Pancreas (tissue), 10 donors: ENCODE results near the gene ETV3. TPM values are rescaled to one million over a fixed set of nuclear protein-coding genes. Genes with fewer than 3 reads are reported as not detected.
"Not testable (repeated sequence)": the region's sequence is repeated elsewhere in the genome, so short reads cannot be mapped to it uniquely, and the experiment has no call there.

Experiments used
- ATAC-seq, 4 donors: fragments of 200-7000 bp; cut with Tn5 transposase; one replicate each; pipeline versions ENCODE4 v1.8.0 to v1.9.1; 2020; ENCODE audit warnings: mild to moderate bottlenecking in 4 of 4, moderate library complexity in 4 of 4
- DNase-seq, 6 donors: peaks; one replicate each; pipeline ENCODE4 v3.0.0-alpha.2; 2020
- FAIRE-seq: peaks from 2 replicates; lab custom pipeline; 2012; peaks lifted over from hg19 to GRCh38; lab: Jason Lieb, UNC
- H3K27ac ChIP-seq, 4 donors: fragments of 200-600 bp; sonication (generic); 1 replicate in 3 of 4; 2 replicates in 1 of 4; pipeline versions ENCODE4 v1.5.0 to v1.8.0; 2020
- H3K27me3 ChIP-seq, 4 donors: fragments of 200-600 bp; one replicate each; pipeline ENCODE4 v1.8.0; 2021
- H3K36me3 ChIP-seq, 3 donors: fragments of 200-600 bp; sonication (generic) in 1 of 3; one replicate each; pipeline versions ENCODE4 v1.5.0 to v1.8.0; 2020 to 2021
- H3K4me1 ChIP-seq, 3 donors: fragments of 200-600 bp; one replicate each; pipeline ENCODE4 v1.8.0; 2021
- H3K4me3 ChIP-seq, 4 donors: fragments of 200-600 bp; sonication (generic) in 2 of 4; one replicate each; pipeline versions ENCODE4 v1.5.0 to v1.8.0; 2020 to 2021
- H3K9me3 ChIP-seq, 4 donors: fragments of 200-600 bp; one replicate each; pipeline ENCODE4 v1.8.0; 2021
- WGBS, 2 donors: extraction: QIAGEN DNeasy Blood & Tissue Kit; methylation state at CpG; one replicate each; pipeline ENCODE4 v1.1.7; 2013; 5-methylcytosine and 5-hydroxymethylcytosine counted together
- intact Hi-C, 3 donors: fragments of 100-400 bp; cut with DNase I; formaldehyde crosslinking; loops; one replicate each; pipeline versions ENCODE4 v1.11.1 to v1.14.2; 2022
- polyA plus RNA-seq, 2 donors: library from polyadenylated mRNA; stranded (reverse); fragments of 200-250 nt; gene quantifications; one replicate each; pipeline ENCODE4 v1.2.3, GENCODE V29; 2013
- total RNA-seq, 6 donors: library from RNA; stranded (reverse); fragmentation: NEBNext Ultra II Directional in 4 of 6; extraction: Animal tissue kit (Norgen Biotek cat#: 25700) in 4 of 6; gene quantifications; one replicate each; pipeline versions ENCODE4 v1.2.1 to v1.2.4, GENCODE V29; 2021 to 2023
- TF ChIP-seq, protein P1 (sequence below), 4 donors: fragments of 200-600 bp; sonication (generic) in 3 of 4; IDR thresholded peaks; one replicate each; pipeline versions ENCODE4 v1.5.0 to v1.8.0; 2021; ENCODE audit warnings: antibody characterized with exemption in 4 of 4
- donor health status: healthy with polysubstance abuse.
- donor health status: DM: no; HTN: no; CAD: no; lungs with moderate emphysema.
- donor health status: DM: no; HTN: no; CAD: no.
- donor health status: control.
- donor health status: control.
- donor health status: Bipolar disorder and iron deficiency.
- donor health status: DM: yes; HTN: yes; CAD: no.
- donor health status: DM: no; HTN: no; CAD: no.
- donor health status: DM: no; HTN: no; CAD: no.
- donor health status: DM: yes; HTN: yes; CAD: no.

Gene ETV3
- total and polyA plus RNA-seq, 8 donors = 2.9 to 12.9 (median 7.3) TPM

DNA sequence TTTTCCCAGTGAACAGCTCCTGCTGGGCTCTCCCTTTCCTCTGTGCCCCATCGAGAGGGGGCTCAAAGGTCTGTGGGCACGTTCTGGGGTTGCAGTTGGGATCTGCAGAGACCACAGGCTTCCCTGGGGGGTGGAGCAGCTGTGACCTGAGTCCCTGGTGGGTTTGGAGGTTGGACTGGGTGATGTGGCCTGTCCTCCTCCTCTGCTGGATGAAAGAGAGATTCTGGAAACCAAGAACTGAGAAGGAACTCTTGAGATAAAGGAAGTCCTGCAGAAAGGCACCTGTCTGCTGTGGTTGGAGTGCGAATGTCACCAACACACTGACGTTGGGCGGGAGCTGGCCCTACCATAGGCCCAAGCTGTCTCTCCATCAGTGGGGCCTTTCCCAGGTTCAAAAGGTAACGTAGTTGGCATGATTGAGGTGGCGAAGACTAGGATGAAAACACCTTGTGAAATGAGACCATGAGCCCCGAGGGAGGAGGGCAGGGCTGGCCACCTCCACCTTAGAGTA lies 35.8 kb upstream of the ETV3 start:
- no peak overlapping the region for H3K4me3 ChIP-seq
- FAIRE-seq = no peak
- no peak for ATAC-seq
- 63 to 65% methylated on average over 8 of the region's 8 CpGs for WGBS, 2 donors
- H3K27me3 ChIP-seq = no peaks in the 10 kb centered on the region
- intact Hi-C loops = no loop called here
- no peak overlapping the region for H3K27ac ChIP-seq
- no peaks in the 10 kb centered on the region for H3K36me3 ChIP-seq
- no peaks in the 10 kb centered on the region for H3K9me3 ChIP-seq
- no peak for DNase-seq
- H3K4me1 ChIP-seq = no peaks in the 10 kb centered on the region
- TF ChIP-seq, protein P1, sequence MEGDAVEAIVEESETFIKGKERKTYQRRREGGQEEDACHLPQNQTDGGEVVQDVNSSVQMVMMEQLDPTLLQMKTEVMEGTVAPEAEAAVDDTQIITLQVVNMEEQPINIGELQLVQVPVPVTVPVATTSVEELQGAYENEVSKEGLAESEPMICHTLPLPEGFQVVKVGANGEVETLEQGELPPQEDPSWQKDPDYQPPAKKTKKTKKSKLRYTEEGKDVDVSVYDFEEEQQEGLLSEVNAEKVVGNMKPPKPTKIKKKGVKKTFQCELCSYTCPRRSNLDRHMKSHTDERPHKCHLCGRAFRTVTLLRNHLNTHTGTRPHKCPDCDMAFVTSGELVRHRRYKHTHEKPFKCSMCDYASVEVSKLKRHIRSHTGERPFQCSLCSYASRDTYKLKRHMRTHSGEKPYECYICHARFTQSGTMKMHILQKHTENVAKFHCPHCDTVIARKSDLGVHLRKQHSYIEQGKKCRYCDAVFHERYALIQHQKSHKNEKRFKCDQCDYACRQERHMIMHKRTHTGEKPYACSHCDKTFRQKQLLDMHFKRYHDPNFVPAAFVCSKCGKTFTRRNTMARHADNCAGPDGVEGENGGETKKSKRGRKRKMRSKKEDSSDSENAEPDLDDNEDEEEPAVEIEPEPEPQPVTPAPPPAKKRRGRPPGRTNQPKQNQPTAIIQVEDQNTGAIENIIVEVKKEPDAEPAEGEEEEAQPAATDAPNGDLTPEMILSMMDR (IDR thresholded peaks at IDR 0.05) = no peak

DNA sequence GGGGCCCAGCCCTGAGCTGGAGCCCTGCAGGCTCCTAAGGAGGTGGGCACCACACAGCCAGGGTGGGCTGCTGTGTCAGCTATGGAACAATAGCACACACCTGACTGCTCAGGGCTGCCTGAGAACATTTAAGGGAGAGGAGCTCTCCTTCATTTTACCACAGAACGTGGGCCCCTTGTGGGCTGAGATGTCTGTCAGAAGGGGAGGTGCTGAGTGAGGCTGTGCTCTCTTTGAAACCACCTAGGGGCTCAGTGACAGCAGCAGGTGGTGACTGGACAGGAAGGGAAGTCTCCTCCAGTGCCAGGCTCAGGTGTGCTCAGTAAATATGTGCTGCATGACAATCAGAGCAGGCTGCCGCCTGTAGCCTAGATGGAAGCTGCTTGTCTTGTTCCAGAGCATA lies 35.0 kb upstream of the ETV3 start:
- H3K27ac ChIP-seq, H3K4me3 ChIP-seq, H3K27me3 ChIP-seq, FAIRE-seq, H3K4me1 ChIP-seq, H3K9me3 ChIP-seq, DNase-seq, H3K36me3 ChIP-seq, intact Hi-C loops, ATAC-seq: not testable (repeated sequence)
- 49 to 66% methylated on average over 2 of the region's 2 CpGs for WGBS, 2 donors

DNA sequence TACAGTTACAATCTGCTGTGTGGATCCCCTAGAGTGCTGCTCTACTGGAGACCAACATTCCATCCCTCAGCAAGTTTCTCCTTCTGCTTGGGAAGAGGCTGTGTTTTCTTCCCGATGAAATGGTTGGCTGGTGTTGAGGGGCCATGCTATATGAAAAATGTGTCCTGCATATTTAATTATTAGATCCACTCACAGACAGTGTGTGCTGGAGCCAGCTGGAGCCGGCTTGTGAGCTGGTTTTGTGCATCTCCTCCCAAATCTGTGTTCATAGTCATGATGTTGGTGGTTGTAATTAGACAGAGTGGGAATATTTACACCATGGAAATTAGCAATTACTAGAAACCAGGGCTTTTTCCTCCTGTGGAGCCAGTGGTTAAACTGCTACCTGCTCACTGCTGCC lies 34.4 kb upstream of the ETV3 start:
- H3K27me3 ChIP-seq, H3K4me3 ChIP-seq, H3K4me1 ChIP-seq, H3K27ac ChIP-seq, intact Hi-C loops, H3K36me3 ChIP-seq, FAIRE-seq, ATAC-seq, DNase-seq, H3K9me3 ChIP-seq: not testable (repeated sequence)
- WGBS, 2 donors = 55 to 65% methylated on average over 2 of the region's 2 CpGs

DNA sequence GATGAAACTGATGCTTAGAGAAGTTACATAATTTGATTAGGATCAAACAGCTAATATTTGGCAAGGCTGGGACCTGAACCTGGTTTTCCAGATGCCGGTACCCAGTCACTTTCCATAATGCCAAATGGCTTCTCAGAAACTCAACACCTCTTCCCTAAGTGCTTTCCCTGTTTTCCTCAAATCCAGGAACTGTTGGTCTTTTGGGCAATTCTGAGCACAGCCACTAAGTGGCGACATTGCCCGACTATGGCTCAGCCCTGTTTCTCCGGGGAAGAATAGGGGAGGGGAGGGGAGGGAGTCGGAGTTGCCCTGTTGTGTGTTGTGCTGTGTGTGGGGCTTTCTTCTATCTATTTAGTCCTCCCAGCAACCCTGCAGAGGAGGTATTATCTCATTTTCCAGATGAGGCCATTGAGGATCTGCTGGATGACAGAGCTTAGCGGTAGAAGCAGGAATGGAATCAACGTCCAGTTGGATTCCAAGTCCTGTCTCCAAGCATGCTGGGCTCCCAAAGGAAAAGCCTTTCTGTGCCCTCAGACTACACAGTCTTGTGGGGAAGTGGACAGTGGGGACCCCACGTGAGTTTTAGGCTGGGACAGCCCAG lies 33.8 kb upstream of the ETV3 start:
- DNase-seq = not testable (repeated sequence)

DNA sequence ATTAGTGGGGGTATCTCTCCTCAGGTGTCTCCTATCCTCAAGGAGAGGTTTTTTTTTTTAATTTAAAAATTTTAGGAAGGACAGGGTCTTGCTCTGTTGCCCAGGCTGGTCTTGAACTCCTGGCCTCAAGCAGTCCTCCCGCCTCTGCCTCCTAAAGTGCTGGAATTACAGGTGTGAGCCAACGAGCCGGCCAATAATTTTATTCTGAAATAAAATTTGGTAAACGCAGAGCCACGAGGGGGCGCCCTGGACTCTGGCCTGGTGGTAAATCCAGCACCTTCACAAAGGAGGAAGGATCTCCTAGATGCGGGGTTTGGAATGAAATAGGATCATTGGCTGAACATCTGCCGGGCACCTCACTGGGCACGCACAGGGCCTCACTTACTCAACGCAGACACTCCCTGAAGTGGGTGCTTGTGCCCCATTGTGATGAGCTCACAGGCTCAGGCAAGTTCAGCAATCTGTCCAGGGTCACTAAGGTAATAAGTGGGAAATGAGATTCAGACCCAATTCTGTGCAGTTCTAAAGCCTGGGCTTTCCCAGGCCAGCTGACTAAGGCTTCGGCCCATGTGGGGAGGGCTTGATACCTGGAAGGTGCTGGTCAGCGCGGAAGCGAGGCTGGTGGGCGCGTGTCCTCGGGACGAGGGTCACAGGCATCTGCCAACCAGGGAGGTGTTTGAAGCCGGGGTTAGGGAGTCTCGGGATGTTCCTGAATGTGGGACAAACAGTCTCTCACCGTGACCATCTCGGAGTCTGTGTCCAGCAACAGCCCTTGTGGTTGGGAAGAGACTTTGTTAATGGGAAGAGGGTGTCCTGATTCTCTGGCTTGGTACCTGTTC lies 32.7 kb upstream of the ETV3 start:
- TF ChIP-seq, protein P1 (IDR thresholded peaks at IDR 0.05) = no peak
- DNase-seq = peak in 2 of 6 donors; percentile 35 to 77
- peak in 1 of 4 donors; percentile 36 for ATAC-seq

More for the DNA sequence above, 33.8 kb upstream of the ETV3 start:
- ATAC-seq = peak; percentile 69 to 96 (median 92)
- H3K9me3 ChIP-seq, H3K36me3 ChIP-seq, H3K27ac ChIP-seq, intact Hi-C loops, H3K27me3 ChIP-seq, H3K4me1 ChIP-seq, H3K4me3 ChIP-seq: not testable (repeated sequence)
- TF ChIP-seq, protein P1 (IDR thresholded peaks at IDR 0.05) = peak in 2 of 4 donors; percentile 25
- peak; percentile 13 for FAIRE-seq
- 29 to 36% methylated on average over 6 to 7 of the region's 8 CpGs for WGBS, 2 donors

More for the DNA sequence above, 32.7 kb upstream of the ETV3 start:
- no peak for FAIRE-seq
- H3K9me3 ChIP-seq = no peaks in the 10 kb centered on the region
- H3K4me3 ChIP-seq = no peak overlapping the region
- no peak overlapping the region for H3K27ac ChIP-seq
- no peaks in the 10 kb centered on the region for H3K27me3 ChIP-seq
- intact Hi-C loops = no loop called here
- no peaks in the 10 kb centered on the region for H3K4me1 ChIP-seq
- no peaks in the 10 kb centered on the region for H3K36me3 ChIP-seq
- WGBS, 2 donors = 65 to 74% methylated on average over 22 of the region's 22 CpGs
